A549 (cell line): ENCODE results near the gene MYO7A. TPM values are rescaled to one million over a fixed set of nuclear protein-coding genes. Genes with fewer than 3 reads are reported as not detected.

Experiments used
- ATAC-seq, 2 experiments: fragments of 200-7000 bp in 1 of 2; fragments of >200 bp in 1 of 2; cut with Nextera tagmentation in 1 of 2; cut with Tn5 transposase in 1 of 2; 3 replicates each; pipeline versions ENCODE4 v1.8.0 to v1.9.1; 2018 to 2020; ENCODE audit warnings: mild to moderate bottlenecking in 1 of 2, moderate library complexity in 1 of 2
- CTCF ChIA-PET: fragments of 300-600 bp; sonication (Branson Sonifier 250); formaldehyde crosslinking; extraction: SDS; loops from one replicate; lab custom pipeline; 2021; ENCODE audit warnings: antibody characterized with exemption, inconsistent platforms; lab: Yijun Ruan, JAX
- POLR2A ChIA-PET: fragments of 350-600 bp; formaldehyde crosslinking; extraction: SDS; loops from one replicate; lab custom pipeline; 2021; ENCODE audit warnings: antibody characterized with exemption, inconsistent platforms; lab: Yijun Ruan, JAX
- DNase-seq, 2 experiments: peaks; one replicate each; pipeline versions ENCODE4 v3.0.0 to v3.0.0-alpha.2; 2011 to 2016; ENCODE audit warnings: low read depth in 1 of 2, low spot score in 1 of 2
- FAIRE-seq: peaks from 2 replicates; lab custom pipeline; 2011; peaks lifted over from hg19 to GRCh38; lab: Jason Lieb, UNC
- H3K27ac ChIP-seq, 2 experiments: fragments of >200 bp; sonication (Bioruptor Twin); formaldehyde crosslinking; 3 replicates each; pipeline ENCODE4 v1.5.1; 2016 to 2017
- H3K4me1 ChIP-seq: fragments of >200 bp; sonication (Bioruptor Twin); formaldehyde crosslinking; 3 replicates; pipeline ENCODE4 v1.6.1; 2016
- H3K4me2 ChIP-seq: fragments of >200 bp; sonication (Bioruptor Twin); formaldehyde crosslinking; 3 replicates; pipeline ENCODE4 v1.6.1; 2016
- H3K4me3 ChIP-seq: fragments of >200 bp; sonication (Bioruptor Twin); formaldehyde crosslinking; 3 replicates; pipeline ENCODE4 v1.5.1; 2016
- H3K9me3 ChIP-seq: fragments of >200 bp; sonication (Bioruptor Twin); formaldehyde crosslinking; 3 replicates; pipeline ENCODE4 v1.6.1; 2016
- CHD2 ChIP-seq: fragments of 150-350 bp; IDR thresholded peaks from 2 replicates; pipeline ENCODE4 v1.6.1; 2014; ENCODE audit warnings: low read length; ENCODE audit not compliant: partially characterized antibody
- CHD4 ChIP-seq: fragments of 200-600 bp; sonication (generic); IDR thresholded peaks from 2 replicates; pipeline ENCODE4 v1.6.1; 2016; ENCODE audit warnings: antibody characterized with exemption, mild to moderate bottlenecking, borderline replicate concordance
- CTCF ChIP-seq: fragments of >200 bp; sonication (Bioruptor Twin); formaldehyde crosslinking; IDR thresholded peaks from 3 replicates; pipeline ENCODE4 v1.5.1; 2016
- EHMT2 ChIP-seq: fragments of 200-600 bp; sonication (generic); IDR thresholded peaks from 2 replicates; pipeline ENCODE4 v1.6.1; 2016; ENCODE audit warnings: antibody characterized with exemption, low read depth, mild to moderate bottlenecking, moderate library complexity
- EP300 ChIP-seq, 2 experiments: fragments of >200 bp; sonication (Bioruptor Twin); formaldehyde crosslinking; IDR thresholded peaks; 2 replicates in 1 of 2; 3 replicates in 1 of 2; pipeline ENCODE4 v1.6.1; 2016 to 2017
- FOSL2 ChIP-seq, 2 experiments: fragments of 450-650 bp in 1 of 2; fragments of >200 bp in 1 of 2; sonication (Bioruptor Twin) in 1 of 2; formaldehyde crosslinking; IDR thresholded peaks; 2 replicates each; pipeline versions ENCODE4 v1.5.0 to v1.6.1; 2016 to 2020; ENCODE audit warnings: mild to moderate bottlenecking in 1 of 2, moderate library complexity in 1 of 2
- FOXS1 ChIP-seq: fragments of 250-450 bp; sonication (Bioruptor Pico); IDR thresholded peaks from 2 replicates; pipeline ENCODE4 v1.5.0; 2020; ENCODE audit warnings: mild to moderate bottlenecking, moderate library complexity
- GATA3 ChIP-seq: IDR thresholded peaks from 2 replicates; pipeline ENCODE4 v1.6.1; 2012; ENCODE audit warnings: borderline replicate concordance
- HDAC2 ChIP-seq: fragments of 200-600 bp; sonication (generic); IDR thresholded peaks from 2 replicates; pipeline ENCODE4 v1.6.1; 2016
- JUN ChIP-seq, 2 experiments: fragments of >200 bp; sonication (Bioruptor Twin); formaldehyde crosslinking; IDR thresholded peaks; 2 replicates in 1 of 2; 3 replicates in 1 of 2; pipeline ENCODE4 v1.6.1; 2016 to 2017
- KDM5A ChIP-seq: fragments of 200-600 bp; sonication (generic); IDR thresholded peaks from 2 replicates; pipeline ENCODE4 v1.6.1; 2016; ENCODE audit warnings: antibody characterized with exemption, mild to moderate bottlenecking
- MAZ ChIP-seq: fragments of 150-350 bp; IDR thresholded peaks from 2 replicates; pipeline ENCODE4 v1.6.1; 2014; ENCODE audit warnings: antibody characterized with exemption, low read depth, low read length, borderline replicate concordance
- POLR2AphosphoS2 ChIP-seq: conservative IDR thresholded peaks from 2 replicates; pipeline ENCODE4 v1.6.1; 2012; ENCODE audit warnings: low read length, improper control_type of control experiment, inconsistent platforms
- RAD21 ChIP-seq, 2 experiments: fragments of >200 bp in 1 of 2; sonication (Bioruptor Twin) in 1 of 2; formaldehyde crosslinking in 1 of 2; IDR thresholded peaks in 1 of 2; conservative IDR thresholded peaks in 1 of 2; 2 replicates in 1 of 2; 3 replicates in 1 of 2; pipeline ENCODE4 v1.6.1; 2012 to 2018; ENCODE audit warnings: inconsistent platforms in 1 of 2
- RARB ChIP-seq: fragments of 250-450 bp; sonication (Bioruptor Pico); IDR thresholded peaks from 2 replicates; pipeline ENCODE4 v1.8.0; 2021; ENCODE audit warnings: mild to moderate bottlenecking, moderate library complexity
- RCOR1 ChIP-seq: fragments of 150-350 bp; IDR thresholded peaks from 2 replicates; pipeline ENCODE4 v1.6.1; 2014; ENCODE audit warnings: antibody characterized with exemption, low read length, low read depth
- RFX5 ChIP-seq: fragments of 450-650 bp; IDR thresholded peaks from 2 replicates; pipeline ENCODE4 v1.7.1; 2014; ENCODE audit warnings: antibody characterized with exemption, mild to moderate bottlenecking, moderate library complexity
- RNF2 ChIP-seq: fragments of 200-600 bp; sonication (generic); IDR thresholded peaks from 2 replicates; pipeline ENCODE4 v1.6.1; 2016; ENCODE audit warnings: low read depth, mild to moderate bottlenecking, antibody characterized with exemption, moderate library complexity, borderline replicate concordance
- TFCP2L1 ChIP-seq: fragments of 250-450 bp; sonication (Bioruptor Pico); IDR thresholded peaks from 2 replicates; pipeline ENCODE4 v1.5.0; 2021; ENCODE audit warnings: mild to moderate bottlenecking
- ZFP36 ChIP-seq: fragments of 450-650 bp; IDR thresholded peaks from 2 replicates; pipeline ENCODE4 v1.6.1; 2014; ENCODE audit warnings: borderline replicate concordance; ENCODE audit not compliant: partially characterized antibody
- ZNF302 ChIP-seq: fragments of 250-450 bp; sonication (Bioruptor Pico); IDR thresholded peaks from 2 replicates; pipeline ENCODE4 v1.9.0; 2021; ENCODE audit warnings: inconsistent platforms, mild to moderate bottlenecking, moderate library complexity
- WGBS: methylation state at CpG from one replicate; pipeline ENCODE4 v1.1.6; 2017; ENCODE audit errors: missing lambda C conversion rate; 5-methylcytosine and 5-hydroxymethylcytosine counted together
- polyA minus RNA-seq: library from RNA; depleted of rRNA, polyadenylated mRNA; stranded (reverse); fragments of >200 nt; gene quantifications from 2 replicates; pipeline ENCODE4 v1.2.3, GENCODE V29; 2011; rRNA and poly(A)+ RNA removed
- polyA plus RNA-seq, 4 experiments: library from polyadenylated mRNA; depleted of rRNA in 3 of 4; stranded (reverse); fragments of >200 nt; fragmentation: RNase III in 1 of 4; extraction: RNeasy Plus Mini Kit Qiagen cat#74134 plus additional on column Dnase treatment in 1 of 4; gene quantifications; 2 replicates in 3 of 4; 3 replicates in 1 of 4; pipeline ENCODE4 v1.2.3, GENCODE V29; 2011 to 2017
- TF ChIP-seq, protein P1 (sequence below): IDR thresholded peaks from 2 replicates; pipeline ENCODE4 v1.6.1; 2012
- TF ChIP-seq, protein P2 (sequence below): IDR thresholded peaks from 2 replicates; pipeline ENCODE4 v1.6.1; 2012

MYO7A gene
- polyA plus RNA-seq (2011; rRNA removed) (1.7 and 2.6 TPM in 2 replicates), polyA plus RNA-seq (2017; fragmentation: RNase III; extraction: RNeasy Plus Mini Kit Qiagen cat#74134 plus additional on column Dnase treatment) (1.4 to 2.7 TPM (median 2.1 TPM) in 3 replicates), polyA minus RNA-seq (2.3 and 3.0 TPM in 2 replicates)
- polyA plus RNA-seq (2012; cell fraction: cytosol; rRNA removed): 1.1 and 1.4 TPM in 2 replicates
- 7.6 and 7.8 TPM in 2 replicates for polyA plus RNA-seq (2012; cell fraction: nucleus; rRNA removed)

DNA sequence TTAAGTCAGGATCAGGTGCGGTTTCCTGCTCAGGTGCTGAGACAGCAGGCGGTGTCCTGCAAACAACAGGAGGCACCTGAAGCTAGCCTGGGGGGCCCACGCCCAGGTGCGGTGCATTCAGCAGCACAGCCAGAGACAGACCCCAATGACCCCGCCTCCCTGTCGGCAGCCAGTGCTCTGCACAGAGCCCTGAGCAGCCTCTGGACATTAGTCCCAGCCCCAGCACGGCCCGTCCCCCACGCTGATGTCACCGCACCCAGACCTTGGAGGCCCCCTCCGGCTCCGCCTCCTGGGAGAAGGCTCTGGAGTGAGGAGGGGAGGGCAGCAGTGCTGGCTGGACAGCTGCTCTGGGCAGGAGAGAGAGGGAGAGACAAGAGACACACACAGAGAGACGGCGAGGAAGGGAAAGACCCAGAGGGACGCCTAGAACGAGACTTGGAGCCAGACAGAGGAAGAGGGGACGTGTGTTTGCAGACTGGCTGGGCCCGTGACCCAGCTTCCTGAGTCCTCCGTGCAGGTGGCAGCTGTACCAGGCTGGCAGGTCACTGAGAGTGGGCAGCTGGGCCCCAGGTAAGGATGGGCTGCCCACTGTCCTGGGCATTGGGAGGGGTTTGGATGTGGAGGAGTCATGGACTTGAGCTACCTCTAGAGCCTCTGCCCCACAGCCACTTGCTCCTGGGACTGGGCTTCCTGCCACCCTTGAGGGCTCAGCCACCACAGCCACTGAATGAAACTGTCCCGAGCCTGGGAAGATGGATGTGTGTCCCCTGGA, at the start of gene MYO7A:
MYO7A (plus strand) TSS at position 327 of the 772 bp plus-strand sequence. CDS start 2,389 bp downstream, outside the sequence.
- no peak for DNase-seq
- POLR2A ChIA-PET: no interaction called here
- Histone ChIP-seq H3K4me1 (no peaks in the 10 kb centered on the region), H3K4me2 (peak within 1 kb of the TSS; percentile 77), H3K27ac (peak within 1 kb of the TSS in 1 of 2 experiments; percentile 61; a peak in 3 of 6 replicates), H3K4me3 (peak within 1 kb of the TSS; percentile 37), H3K9me3 (no peaks in the 10 kb centered on the region)
- CTCF ChIA-PET: interaction anchor here (0.9 to 8.3 kb wide), 50 partner anchors 8 to 492 kb away, joined by 3 to 161 read pairs (median 6); no protein-coding TSS in a partner anchor
- ATAC-seq: peak in 1 of 2 experiments; percentile 24; a peak in 3 of 6 replicates
- TF ChIP-seq RCOR1 (no peak), POLR2AphosphoS2 (no peak), RFX5 (no peak), GATA3 (no peak), FOXS1 (CRISPR knock-in tag) (no peak)
- TF ChIP-seq, protein P1, sequence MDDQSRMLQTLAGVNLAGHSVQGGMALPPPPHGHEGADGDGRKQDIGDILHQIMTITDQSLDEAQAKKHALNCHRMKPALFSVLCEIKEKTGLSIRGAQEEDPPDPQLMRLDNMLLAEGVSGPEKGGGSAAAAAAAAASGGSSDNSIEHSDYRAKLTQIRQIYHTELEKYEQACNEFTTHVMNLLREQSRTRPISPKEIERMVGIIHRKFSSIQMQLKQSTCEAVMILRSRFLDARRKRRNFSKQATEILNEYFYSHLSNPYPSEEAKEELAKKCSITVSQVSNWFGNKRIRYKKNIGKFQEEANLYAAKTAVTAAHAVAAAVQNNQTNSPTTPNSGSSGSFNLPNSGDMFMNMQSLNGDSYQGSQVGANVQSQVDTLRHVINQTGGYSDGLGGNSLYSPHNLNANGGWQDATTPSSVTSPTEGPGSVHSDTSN: no peak
- WGBS: 68% methylated on average over 19 of the region's 20 CpGs
- FAIRE-seq: no peak

- H3K4me3 ChIP-seq: no peak overlapping the region
- H3K4me2 ChIP-seq: no peak overlapping the region
- TF ChIP-seq CHD4 (no peak), ZNF302 (CRISPR knock-in tag) (no peak), ZFP36 (no peak), RNF2 (no peak), CHD2 (no peak), RCOR1 (no peak), JUN (IDR thresholded peaks at IDR 0.05) (no peak), HDAC2 (no peak), KDM5A (no peak), EHMT2 (no peak), FOSL2 (IDR thresholded peaks at IDR 0.05) (no peak), FOSL2 (CRISPR knock-in tag; IDR thresholded peaks at IDR 0.05) (no peak), RARB (no peak), MAZ (no peak), TFCP2L1 (CRISPR knock-in tag) (no peak), CTCF (no peak), RAD21 (conservative IDR thresholded peaks at IDR 0.05 in 1 of 2, IDR thresholded peaks at IDR 0.05 in 1 of 2) (no peak), EP300 (IDR thresholded peaks at IDR 0.05) (no peak)
- TF ChIP-seq, protein P2, sequence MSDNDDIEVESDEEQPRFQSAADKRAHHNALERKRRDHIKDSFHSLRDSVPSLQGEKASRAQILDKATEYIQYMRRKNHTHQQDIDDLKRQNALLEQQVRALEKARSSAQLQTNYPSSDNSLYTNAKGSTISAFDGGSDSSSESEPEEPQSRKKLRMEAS: no peak
- ATAC-seq (no peak), FAIRE-seq (no peak), DNase-seq (no peak)
- WGBS: 87% methylated on average over 2 of the region's 2 CpGs
- H3K9me3 ChIP-seq: peaks cover 5% of the 10 kb centered on the region; the same call in 1 of the 3 replicates
- ChIA-PET CTCF (interaction anchor here (0.5 to 5.3 kb wide), 7 partner anchors 9 to 48 kb away, joined by 3 to 95 read pairs (median 3); partner anchors contain the start of gene MYO7A), POLR2A (no interaction called here)
- no peak overlapping the region for H3K27ac ChIP-seq
- H3K4me1 ChIP-seq: peaks cover 12% of the 10 kb centered on the region
Measured at GRCh38 chr11:77079666-77080065, 48.4 kb upstream of the MYO7A start.
